HepG2 (cell line): Measurements from ENCODE around the gene ARG2. TPM values are rescaled to one million over a fixed set of nuclear protein-coding genes. Genes with fewer than 3 reads are reported as not detected.

ENCODE experiments used
- AGO1 ChIP-seq: fragments of 200-400 bp; formaldehyde crosslinking; IDR thresholded peaks from 2 replicates; pipeline ENCODE4 v1.6.1; 2017; ENCODE audit warnings: mild to moderate bottlenecking, low read depth, low read length, moderate library complexity; ENCODE audit not compliant: poor library complexity, severe bottlenecking
- EEA1 ChIP-seq: sonication (generic); formaldehyde crosslinking; IDR thresholded peaks from 2 replicates; pipeline ENCODE4 v1.5.1; 2020; ENCODE audit warnings: mild to moderate bottlenecking, missing genetic modification reagents, borderline replicate concordance
- ESRRA ChIP-seq: sonication (generic); formaldehyde crosslinking; IDR thresholded peaks from 2 replicates; pipeline ENCODE4 v1.5.1; 2020; ENCODE audit warnings: mild to moderate bottlenecking, low read depth, missing genetic modification reagents
- FLYWCH1 ChIP-seq: sonication (generic); formaldehyde crosslinking; IDR thresholded peaks from 2 replicates; pipeline ENCODE4 v1.8.1; 2023; ENCODE audit warnings: mild to moderate bottlenecking, missing genetic modification reagents
- HOXA5 ChIP-seq: sonication (generic); formaldehyde crosslinking; IDR thresholded peaks from 2 replicates; pipeline ENCODE4 v1.4.0; 2020; ENCODE audit warnings: missing genetic modification reagents
- MAFF ChIP-seq: IDR thresholded peaks from 2 replicates; pipeline ENCODE4 v1.6.1; 2011; ENCODE audit warnings: low read depth, low read length, improper control_type of control experiment
- MTERF4 ChIP-seq: sonication (generic); formaldehyde crosslinking; IDR thresholded peaks from 2 replicates; pipeline ENCODE4 v1.8.0; 2023; ENCODE audit warnings: mild to moderate bottlenecking, missing genetic modification reagents
- NR2C2 ChIP-seq: sonication (generic); formaldehyde crosslinking; IDR thresholded peaks from 2 replicates; pipeline ENCODE4 v1.4.0; 2020; ENCODE audit warnings: missing genetic modification reagents, mild to moderate bottlenecking, moderate library complexity, borderline replicate concordance
- ZNF781 ChIP-seq: sonication (generic); formaldehyde crosslinking; IDR thresholded peaks from 2 replicates; pipeline ENCODE4 v1.5.1; 2020; ENCODE audit warnings: borderline replicate concordance, mild to moderate bottlenecking, missing genetic modification reagents; ENCODE audit errors: not compliant biosample characterization
- polyA plus RNA-seq, 8 experiments: library from polyadenylated mRNA; depleted of rRNA in 3 of 8; stranded (reverse) in 7 of 8; unstranded in 1 of 8; fragments of >200 nt; fragmentation: Illumina TruSeq in 4 of 8; extraction: Trizol in 4 of 8; gene quantifications; 2 replicates each; pipeline versions ENCODE4 v1.2.1 to v1.2.3, GENCODE V29; 2011 to 2016; ENCODE audit warnings: low read depth in 4 of 8, missing spikeins in 1 of 8, mixed read lengths in 1 of 8; ENCODE audit not compliant: insufficient read depth in 1 of 8
- total RNA-seq, 5 experiments: library from RNA; depleted of rRNA; stranded (reverse); fragments of >200 nt; fragmentation: Illumina TruSeq; extraction: Trizol; gene quantifications; 2 replicates each; pipeline ENCODE4 v1.2.3, GENCODE V29; 2016; ENCODE audit warnings: low read depth in 1 of 5
- TF ChIP-seq, protein P1 (sequence below): sonication (generic); formaldehyde crosslinking; IDR thresholded peaks from 2 replicates; pipeline ENCODE4 v1.4.0; 2020; ENCODE audit warnings: low read depth, mild to moderate bottlenecking, missing genetic modification reagents
- TF ChIP-seq, protein P2 (sequence below): sonication (generic); formaldehyde crosslinking; IDR thresholded peaks from 2 replicates; pipeline ENCODE4 v1.9.0; 2022; ENCODE audit warnings: low read depth, missing genetic modification reagents
- TF ChIP-seq, protein P3 (sequence below): sonication (generic); formaldehyde crosslinking; IDR thresholded peaks from 2 replicates; pipeline ENCODE4 v1.9.0; 2021; ENCODE audit warnings: mild to moderate bottlenecking, missing genetic modification reagents
- TF ChIP-seq, protein P4 (sequence below): IDR thresholded peaks from 2 replicates; pipeline ENCODE4 v1.6.1; 2016; ENCODE audit warnings: missing compliant biosample characterization, missing genetic modification reagents, borderline replicate concordance

The ARG2 gene
- total and polyA plus RNA-seq, 2 of the 13 experiments (the other 11 are each of a cell fraction or from before 2014, with no cell fraction given), result 37.5 to 73.6 TPM

GRCh38 chr14:67674480-67675218 is 54.9 kb downstream of the ARG2 start, which contains the start of gene VTI1B (continued):
- TF ChIP-seq MTERF4 (CRISPR knock-in tag) (peak; percentile 91), AGO1 (peak; percentile 93), EEA1 (no peak), FLYWCH1 (no peak), NR2C2 (CRISPR knock-in tag) (peak; percentile 74), MAFF (no peak), ESRRA (CRISPR knock-in tag) (no peak), HOXA5 (CRISPR knock-in tag) (peak; percentile 81), ZNF781 (CRISPR knock-in tag) (no peak)
- TF ChIP-seq, protein P1, sequence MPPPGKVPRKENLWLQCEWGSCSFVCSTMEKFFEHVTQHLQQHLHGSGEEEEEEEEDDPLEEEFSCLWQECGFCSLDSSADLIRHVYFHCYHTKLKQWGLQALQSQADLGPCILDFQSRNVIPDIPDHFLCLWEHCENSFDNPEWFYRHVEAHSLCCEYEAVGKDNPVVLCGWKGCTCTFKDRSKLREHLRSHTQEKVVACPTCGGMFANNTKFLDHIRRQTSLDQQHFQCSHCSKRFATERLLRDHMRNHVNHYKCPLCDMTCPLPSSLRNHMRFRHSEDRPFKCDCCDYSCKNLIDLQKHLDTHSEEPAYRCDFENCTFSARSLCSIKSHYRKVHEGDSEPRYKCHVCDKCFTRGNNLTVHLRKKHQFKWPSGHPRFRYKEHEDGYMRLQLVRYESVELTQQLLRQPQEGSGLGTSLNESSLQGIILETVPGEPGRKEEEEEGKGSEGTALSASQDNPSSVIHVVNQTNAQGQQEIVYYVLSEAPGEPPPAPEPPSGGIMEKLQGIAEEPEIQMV, result peak; percentile 50; the same call in 1 of the 2 replicates
- TF ChIP-seq, protein P2, sequence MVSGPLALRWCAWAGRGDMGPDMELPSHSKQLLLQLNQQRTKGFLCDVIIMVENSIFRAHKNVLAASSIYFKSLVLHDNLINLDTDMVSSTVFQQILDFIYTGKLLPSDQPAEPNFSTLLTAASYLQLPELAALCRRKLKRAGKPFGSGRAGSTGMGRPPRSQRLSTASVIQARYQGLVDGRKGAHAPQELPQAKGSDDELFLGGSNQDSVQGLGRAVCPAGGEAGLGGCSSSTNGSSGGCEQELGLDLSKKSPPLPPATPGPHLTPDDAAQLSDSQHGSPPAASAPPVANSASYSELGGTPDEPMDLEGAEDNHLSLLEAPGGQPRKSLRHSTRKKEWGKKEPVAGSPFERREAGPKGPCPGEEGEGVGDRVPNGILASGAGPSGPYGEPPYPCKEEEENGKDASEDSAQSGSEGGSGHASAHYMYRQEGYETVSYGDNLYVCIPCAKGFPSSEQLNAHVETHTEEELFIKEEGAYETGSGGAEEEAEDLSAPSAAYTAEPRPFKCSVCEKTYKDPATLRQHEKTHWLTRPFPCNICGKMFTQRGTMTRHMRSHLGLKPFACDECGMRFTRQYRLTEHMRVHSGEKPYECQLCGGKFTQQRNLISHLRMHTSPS (CRISPR knock-in tag), result no peak
- TF ChIP-seq, protein P3, sequence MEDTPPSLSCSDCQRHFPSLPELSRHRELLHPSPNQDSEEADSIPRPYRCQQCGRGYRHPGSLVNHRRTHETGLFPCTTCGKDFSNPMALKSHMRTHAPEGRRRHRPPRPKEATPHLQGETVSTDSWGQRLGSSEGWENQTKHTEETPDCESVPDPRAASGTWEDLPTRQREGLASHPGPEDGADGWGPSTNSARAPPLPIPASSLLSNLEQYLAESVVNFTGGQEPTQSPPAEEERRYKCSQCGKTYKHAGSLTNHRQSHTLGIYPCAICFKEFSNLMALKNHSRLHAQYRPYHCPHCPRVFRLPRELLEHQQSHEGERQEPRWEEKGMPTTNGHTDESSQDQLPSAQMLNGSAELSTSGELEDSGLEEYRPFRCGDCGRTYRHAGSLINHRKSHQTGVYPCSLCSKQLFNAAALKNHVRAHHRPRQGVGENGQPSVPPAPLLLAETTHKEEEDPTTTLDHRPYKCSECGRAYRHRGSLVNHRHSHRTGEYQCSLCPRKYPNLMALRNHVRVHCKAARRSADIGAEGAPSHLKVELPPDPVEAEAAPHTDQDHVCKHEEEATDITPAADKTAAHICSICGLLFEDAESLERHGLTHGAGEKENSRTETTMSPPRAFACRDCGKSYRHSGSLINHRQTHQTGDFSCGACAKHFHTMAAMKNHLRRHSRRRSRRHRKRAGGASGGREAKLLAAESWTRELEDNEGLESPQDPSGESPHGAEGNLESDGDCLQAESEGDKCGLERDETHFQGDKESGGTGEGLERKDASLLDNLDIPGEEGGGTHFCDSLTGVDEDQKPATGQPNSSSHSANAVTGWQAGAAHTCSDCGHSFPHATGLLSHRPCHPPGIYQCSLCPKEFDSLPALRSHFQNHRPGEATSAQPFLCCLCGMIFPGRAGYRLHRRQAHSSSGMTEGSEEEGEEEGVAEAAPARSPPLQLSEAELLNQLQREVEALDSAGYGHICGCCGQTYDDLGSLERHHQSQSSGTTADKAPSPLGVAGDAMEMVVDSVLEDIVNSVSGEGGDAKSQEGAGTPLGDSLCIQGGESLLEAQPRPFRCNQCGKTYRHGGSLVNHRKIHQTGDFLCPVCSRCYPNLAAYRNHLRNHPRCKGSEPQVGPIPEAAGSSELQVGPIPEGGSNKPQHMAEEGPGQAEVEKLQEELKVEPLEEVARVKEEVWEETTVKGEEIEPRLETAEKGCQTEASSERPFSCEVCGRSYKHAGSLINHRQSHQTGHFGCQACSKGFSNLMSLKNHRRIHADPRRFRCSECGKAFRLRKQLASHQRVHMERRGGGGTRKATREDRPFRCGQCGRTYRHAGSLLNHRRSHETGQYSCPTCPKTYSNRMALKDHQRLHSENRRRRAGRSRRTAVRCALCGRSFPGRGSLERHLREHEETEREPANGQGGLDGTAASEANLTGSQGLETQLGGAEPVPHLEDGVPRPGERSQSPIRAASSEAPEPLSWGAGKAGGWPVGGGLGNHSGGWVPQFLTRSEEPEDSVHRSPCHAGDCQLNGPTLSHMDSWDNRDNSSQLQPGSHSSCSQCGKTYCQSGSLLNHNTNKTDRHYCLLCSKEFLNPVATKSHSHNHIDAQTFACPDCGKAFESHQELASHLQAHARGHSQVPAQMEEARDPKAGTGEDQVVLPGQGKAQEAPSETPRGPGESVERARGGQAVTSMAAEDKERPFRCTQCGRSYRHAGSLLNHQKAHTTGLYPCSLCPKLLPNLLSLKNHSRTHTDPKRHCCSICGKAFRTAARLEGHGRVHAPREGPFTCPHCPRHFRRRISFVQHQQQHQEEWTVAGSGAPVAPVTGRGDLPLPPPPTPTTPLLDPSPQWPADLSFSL, result no peak
- TF ChIP-seq, protein P4, sequence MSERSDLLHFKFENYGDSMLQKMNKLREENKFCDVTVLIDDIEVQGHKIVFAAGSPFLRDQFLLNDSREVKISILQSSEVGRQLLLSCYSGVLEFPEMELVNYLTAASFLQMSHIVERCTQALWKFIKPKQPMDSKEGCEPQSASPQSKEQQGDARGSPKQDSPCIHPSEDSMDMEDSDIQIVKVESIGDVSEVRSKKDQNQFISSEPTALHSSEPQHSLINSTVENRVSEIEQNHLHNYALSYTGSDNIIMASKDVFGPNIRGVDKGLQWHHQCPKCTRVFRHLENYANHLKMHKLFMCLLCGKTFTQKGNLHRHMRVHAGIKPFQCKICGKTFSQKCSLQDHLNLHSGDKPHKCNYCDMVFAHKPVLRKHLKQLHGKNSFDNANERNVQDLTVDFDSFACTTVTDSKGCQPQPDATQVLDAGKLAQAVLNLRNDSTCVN (CRISPR knock-in tag), result no peak
